H9 (cell line): ENCODE measurements around the gene KRTAP22-1. TPM values are rescaled to one million over a fixed set of nuclear protein-coding genes. Genes with fewer than 3 reads are reported as not detected.

Experiments
- DNase-seq: peaks from one replicate; pipeline ENCODE4 v3.0.0-alpha.2; 2017
- H2AFZ ChIP-seq: one replicate; pipeline ENCODE4 v1.6.1; 2013; ENCODE audit warnings: mild to moderate bottlenecking, low read length, control low read depth, moderate library complexity
- H2AK5ac ChIP-seq: 2 replicates; pipeline ENCODE4 v1.6.1; 2013; ENCODE audit warnings: low read length, control low read depth, mixed read lengths; ENCODE audit not compliant: insufficient read length
- H2BK120ac ChIP-seq: one replicate; pipeline ENCODE4 v1.6.1; 2013; ENCODE audit warnings: low read depth, mild to moderate bottlenecking, low read length, control low read depth, inconsistent platforms; ENCODE audit not compliant: poor library complexity, severe bottlenecking
- H2BK12ac ChIP-seq: 2 replicates; pipeline ENCODE4 v1.6.1; 2013; ENCODE audit warnings: low read length, control low read depth, mixed read lengths, low read depth; ENCODE audit not compliant: insufficient read length
- H2BK15ac ChIP-seq: 2 replicates; pipeline ENCODE4 v1.6.1; 2013; ENCODE audit warnings: low read depth, low read length, control low read depth
- H2BK20ac ChIP-seq: one replicate; pipeline ENCODE4 v1.6.1; 2013; ENCODE audit warnings: low read depth, mild to moderate bottlenecking, low read length, control low read depth, inconsistent platforms; ENCODE audit not compliant: poor library complexity, severe bottlenecking
- H2BK5ac ChIP-seq: 2 replicates; pipeline ENCODE4 v1.6.1; 2013; ENCODE audit warnings: low read length, control low read depth, mixed read lengths; ENCODE audit not compliant: insufficient read length
- H3K14ac ChIP-seq: 2 replicates; pipeline ENCODE4 v1.6.1; 2013; ENCODE audit warnings: low read length, control low read depth; ENCODE audit not compliant: insufficient read depth
- H3K18ac ChIP-seq: 2 replicates; pipeline ENCODE4 v1.6.1; 2013; ENCODE audit warnings: low read depth, mild to moderate bottlenecking, mixed read lengths, low read length, control low read depth; ENCODE audit not compliant: insufficient read length
- H3K23ac ChIP-seq: 2 replicates; pipeline ENCODE4 v1.6.1; 2013; ENCODE audit warnings: low read length, control low read depth, mixed read lengths, low read depth; ENCODE audit not compliant: insufficient read length
- H3K23me2 ChIP-seq: 2 replicates; pipeline ENCODE4 v1.6.1; 2013; ENCODE audit warnings: low read depth, mild to moderate bottlenecking, mixed read lengths, low read length, control low read depth; ENCODE audit not compliant: insufficient read length, poor library complexity, severe bottlenecking
- H3K27ac ChIP-seq: 2 replicates; pipeline ENCODE4 v1.5.1; 2013; ENCODE audit warnings: low read length, control low read depth, mixed read lengths, low read depth; ENCODE audit not compliant: insufficient read length
- H3K27me3 ChIP-seq: 2 replicates; pipeline ENCODE4 v1.6.1; 2013; ENCODE audit warnings: low read length, control low read depth, inconsistent platforms; ENCODE audit not compliant: insufficient read depth
- H3K4ac ChIP-seq: 2 replicates; pipeline ENCODE4 v1.6.1; 2013; ENCODE audit warnings: low read depth, mild to moderate bottlenecking, control low read depth, inconsistent platforms, low read length, moderate library complexity
- H3K4me1 ChIP-seq: 2 replicates; pipeline ENCODE4 v1.6.1; 2013; ENCODE audit warnings: low read length, control low read depth, inconsistent platforms; ENCODE audit not compliant: insufficient read depth
- H3K4me2 ChIP-seq: 2 replicates; pipeline ENCODE4 v1.6.1; 2013; ENCODE audit warnings: low read length, control low read depth, mixed read lengths; ENCODE audit not compliant: insufficient read length, insufficient read depth
- H3K56ac ChIP-seq: 2 replicates; pipeline ENCODE4 v1.6.1; 2013; ENCODE audit warnings: low read depth, mild to moderate bottlenecking, mixed read lengths, low read length, control low read depth; ENCODE audit not compliant: insufficient read length
- H3K79me1 ChIP-seq: 2 replicates; pipeline ENCODE4 v1.6.1; 2013; ENCODE audit warnings: low read depth, mild to moderate bottlenecking, moderate library complexity, low read length, control low read depth, inconsistent platforms; ENCODE audit not compliant: insufficient read depth, poor library complexity, severe bottlenecking
- H3K79me2 ChIP-seq: 2 replicates; pipeline ENCODE4 v1.6.1; 2013; ENCODE audit warnings: low read length, control low read depth, inconsistent platforms; ENCODE audit not compliant: insufficient read depth
- H3K9ac ChIP-seq: 2 replicates; pipeline ENCODE4 v1.6.1; 2013; ENCODE audit warnings: low read length, control low read depth, mixed read lengths; ENCODE audit not compliant: insufficient read length; ENCODE audit errors: extremely low read depth
- H3K9me3 ChIP-seq: one replicate; pipeline ENCODE4 v1.6.1; 2013; ENCODE audit warnings: low read depth, low read length, inconsistent platforms; ENCODE audit not compliant: control insufficient read depth
- H3T11ph ChIP-seq: one replicate; pipeline ENCODE4 v1.6.1; 2013; ENCODE audit warnings: mild to moderate bottlenecking, low read length, control low read depth, inconsistent platforms
- H4K20me1 ChIP-seq: one replicate; pipeline ENCODE4 v1.6.1; 2013; ENCODE audit not compliant: control insufficient read depth, insufficient read length, insufficient read depth
- H4K5ac ChIP-seq: 2 replicates; pipeline ENCODE4 v1.6.1; 2013; ENCODE audit warnings: low read depth, mild to moderate bottlenecking, mixed read lengths, low read length, control low read depth; ENCODE audit not compliant: insufficient read length
- H4K8ac ChIP-seq: replicated peaks from 2 replicates; pipeline ENCODE4 v1.6.1; 2013; ENCODE audit warnings: low read length, control low read depth, mixed read lengths, low read depth; ENCODE audit not compliant: insufficient read length
- H4K91ac ChIP-seq: 2 replicates; pipeline ENCODE4 v1.6.1; 2013; ENCODE audit warnings: low read depth, mild to moderate bottlenecking, moderate library complexity, mixed read lengths, low read length, control low read depth; ENCODE audit not compliant: insufficient read length
- H3K27ac Mint-ChIP-seq, 3 experiments: 2 replicates in 2 of 3; 3 replicates in 1 of 3; pipeline ENCODE4 v1.8.0; 2020 to 2021; ENCODE audit warnings: mixed read lengths in 3 of 3, mild to moderate bottlenecking in 1 of 3, moderate library complexity in 1 of 3
- H3K27me3 Mint-ChIP-seq: 2 replicates; pipeline ENCODE4 v1.8.0; 2021; ENCODE audit warnings: low read depth, mild to moderate bottlenecking, moderate library complexity, mixed read lengths
- H3K36me3 Mint-ChIP-seq, 3 experiments: 2 replicates in 2 of 3; 3 replicates in 1 of 3; pipeline ENCODE4 v1.8.0; 2020 to 2021; ENCODE audit warnings: low read depth in 3 of 3, mixed read lengths in 3 of 3; ENCODE audit not compliant: insufficient read depth in 1 of 3
- H3K4me1 Mint-ChIP-seq, 2 experiments: 2 replicates each; pipeline ENCODE4 v1.8.0; 2020; ENCODE audit warnings: mixed read lengths in 2 of 2
- H3K4me3 Mint-ChIP-seq, 2 experiments: 2 replicates in 1 of 2; 3 replicates in 1 of 2; pipeline ENCODE4 v1.8.0; 2020 to 2021; ENCODE audit warnings: mild to moderate bottlenecking in 2 of 2, mixed read lengths in 2 of 2, moderate library complexity in 1 of 2
- H3K9me3 Mint-ChIP-seq, 2 experiments: 2 replicates in 1 of 2; 3 replicates in 1 of 2; pipeline ENCODE4 v1.8.0; 2020; ENCODE audit warnings: mild to moderate bottlenecking in 2 of 2, mixed read lengths in 2 of 2, moderate library complexity in 1 of 2
- WGBS: extraction: QIAGEN DNeasy Blood & Tissue Kit; methylation state at CpG from one replicate; pipeline ENCODE4 v1.1.7; 2013; ENCODE audit warnings: missing lambda C conversion rate, low lambda C conversion rate, mixed read lengths; ENCODE audit not compliant: insufficient read length; ENCODE audit errors: extremely low coverage; 5-methylcytosine and 5-hydroxymethylcytosine counted together
- total RNA-seq: library from RNA; stranded (reverse); gene quantifications from 2 replicates; pipeline ENCODE4 v1.2.1, GENCODE V29; 2021
- TF ChIP-seq, protein P1 (sequence below): fragments of 200-600 bp; sonication (generic); conservative IDR thresholded peaks from 3 replicates; pipeline ENCODE4 v1.8.0; 2021; ENCODE audit warnings: antibody characterized with exemption, mild to moderate bottlenecking

KRTAP22-1 gene
- total RNA-seq, 1 experiment from 2014 or later, result not detected

DNA sequence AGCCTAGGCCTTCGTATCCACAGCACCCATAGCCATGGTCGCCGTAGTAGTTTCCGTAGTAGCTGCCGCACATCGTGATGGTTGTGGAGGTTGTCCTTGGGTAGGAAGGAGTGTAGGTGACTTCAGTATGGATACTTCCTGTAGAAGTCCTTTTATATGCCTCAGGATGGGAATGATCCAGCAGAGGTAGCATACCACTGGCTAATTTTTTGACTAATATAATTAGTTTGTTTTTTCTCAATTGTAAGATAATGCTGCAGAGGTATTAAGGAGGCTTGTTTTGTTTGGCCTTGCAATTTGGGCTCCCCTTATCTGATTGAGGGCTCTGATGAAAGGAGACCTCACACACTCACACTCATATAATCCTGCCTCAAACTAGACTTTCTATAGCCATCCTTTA is 2.1 kb upstream of the KRTAP22-1 start, which contains the start of gene KRTAP6-2:
Gene KRTAP6-2, minus strand, starts transcription at position 101 of the 400 bp plus-strand sequence. Its CDS starts 28 bp downstream, at position 73.
- Histone ChIP-seq H2AFZ (no peak within 1 kb of the TSS), H2AK5ac (no peak within 1 kb of the TSS), H3K56ac (no peak within 1 kb of the TSS), H3K79me1 (no peaks in the 10 kb centered on the region), H4K91ac (no peak within 1 kb of the TSS), H3K23ac (no peak within 1 kb of the TSS), H3K4me2 (no peak within 1 kb of the TSS), H2BK20ac (no peak within 1 kb of the TSS), H3K79me2 (no peaks in the 10 kb centered on the region), H2BK12ac (no peak within 1 kb of the TSS), H4K5ac (no peak within 1 kb of the TSS), H3K14ac (no peak within 1 kb of the TSS), H3K27me3 (no peaks in the 10 kb centered on the region), H3K23me2 (no peaks in the 10 kb centered on the region), H4K8ac (no peak within 1 kb of the TSS), H3K9me3 (no peaks in the 10 kb centered on the region), H2BK120ac (no peak within 1 kb of the TSS), H2BK15ac (no peak within 1 kb of the TSS), H3T11ph (no peak within 1 kb of the TSS), H3K18ac (no peak within 1 kb of the TSS), H4K20me1 (no peaks in the 10 kb centered on the region), H3K4me1 (no peaks in the 10 kb centered on the region), H3K4ac (no peak within 1 kb of the TSS), H2BK5ac (no peak within 1 kb of the TSS), H3K27ac (no peak within 1 kb of the TSS), H3K9ac (no peak within 1 kb of the TSS)
- TF ChIP-seq, protein P1, sequence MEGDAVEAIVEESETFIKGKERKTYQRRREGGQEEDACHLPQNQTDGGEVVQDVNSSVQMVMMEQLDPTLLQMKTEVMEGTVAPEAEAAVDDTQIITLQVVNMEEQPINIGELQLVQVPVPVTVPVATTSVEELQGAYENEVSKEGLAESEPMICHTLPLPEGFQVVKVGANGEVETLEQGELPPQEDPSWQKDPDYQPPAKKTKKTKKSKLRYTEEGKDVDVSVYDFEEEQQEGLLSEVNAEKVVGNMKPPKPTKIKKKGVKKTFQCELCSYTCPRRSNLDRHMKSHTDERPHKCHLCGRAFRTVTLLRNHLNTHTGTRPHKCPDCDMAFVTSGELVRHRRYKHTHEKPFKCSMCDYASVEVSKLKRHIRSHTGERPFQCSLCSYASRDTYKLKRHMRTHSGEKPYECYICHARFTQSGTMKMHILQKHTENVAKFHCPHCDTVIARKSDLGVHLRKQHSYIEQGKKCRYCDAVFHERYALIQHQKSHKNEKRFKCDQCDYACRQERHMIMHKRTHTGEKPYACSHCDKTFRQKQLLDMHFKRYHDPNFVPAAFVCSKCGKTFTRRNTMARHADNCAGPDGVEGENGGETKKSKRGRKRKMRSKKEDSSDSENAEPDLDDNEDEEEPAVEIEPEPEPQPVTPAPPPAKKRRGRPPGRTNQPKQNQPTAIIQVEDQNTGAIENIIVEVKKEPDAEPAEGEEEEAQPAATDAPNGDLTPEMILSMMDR, result no peak
- Mint-ChIP-seq H3K9me3 (peaks cover 0 to 24% of the 10 kb centered on the region in 2 experiments; a peak in 2 of 5 replicates), H3K36me3 (peaks cover 0 to 18% (median 0%) of the 10 kb centered on the region in 3 experiments; a peak in 2 of 7 replicates), H3K4me1 (no peaks in the 10 kb centered on the region), H3K27ac (no peak within 1 kb of the TSS), H3K27me3 (no peaks in the 10 kb centered on the region), H3K4me3 (no peak within 1 kb of the TSS)
- WGBS, result no CpG with 5 or more reads among the region's 6 CpGs
- no peak for DNase-seq
